IMR-90 (cell line): ENCODE measurements around the gene GKN2.

Experiments used
- BHLHE40 ChIP-seq: fragments of 150-350 bp; IDR thresholded peaks from 2 replicates; pipeline ENCODE4 v1.6.1; 2016; ENCODE audit warnings: mild to moderate bottlenecking, low read depth, low read length
- CHD1 ChIP-seq: IDR thresholded peaks from 2 replicates; pipeline ENCODE4 v1.6.1; 2012; ENCODE audit warnings: low read depth, low read length, improper control_type of control experiment
- CTCF ChIP-seq: conservative IDR thresholded peaks from 2 replicates; pipeline ENCODE4 v1.5.1; 2012; ENCODE audit warnings: mild to moderate bottlenecking, low read depth, low read length, improper control_type of control experiment
- MAZ ChIP-seq: IDR thresholded peaks from 2 replicates; pipeline ENCODE4 v1.6.1; 2012; ENCODE audit warnings: low read depth, mild to moderate bottlenecking, low read length, improper control_type of control experiment, moderate library complexity, borderline replicate concordance
- POLR2A ChIP-seq: IDR thresholded peaks from 2 replicates; pipeline ENCODE4 v1.6.1; 2012; ENCODE audit warnings: mild to moderate bottlenecking, low read depth, low read length
- RAD21 ChIP-seq: IDR thresholded peaks from 2 replicates; pipeline ENCODE4 v1.6.1; 2012; ENCODE audit warnings: low read length, improper control_type of control experiment
- RFX5 ChIP-seq: IDR thresholded peaks from 2 replicates; pipeline ENCODE4 v1.8.0; 2012; ENCODE audit warnings: low read depth, mild to moderate bottlenecking, low read length, moderate library complexity
- SMC3 ChIP-seq: fragments of 150-350 bp; IDR thresholded peaks from 2 replicates; pipeline ENCODE4 v1.6.1; 2016; ENCODE audit warnings: low read depth, mild to moderate bottlenecking, antibody characterized with exemption, low read length, moderate library complexity

GRCh38 chr2:68934021-68934420 lies 18.7 kb downstream of the GKN2 start:
- TF ChIP-seq CTCF, result no peak
- TF ChIP-seq RAD21, result no peak
- TF ChIP-seq POLR2A, result no peak
- no peak for TF ChIP-seq SMC3
- no peak for TF ChIP-seq BHLHE40
- TF ChIP-seq CHD1, result no peak
- TF ChIP-seq RFX5, result no peak
- TF ChIP-seq MAZ, result no peak
